Dermis microvascular lymphatic vessel endothelial cell (primary cell): ENCODE results near the gene CFAP57. TPM values are rescaled to one million over a fixed set of nuclear protein-coding genes. Genes with fewer than 3 reads are reported as not detected.
A peak's percentile ranks its signal among the peaks of the same experiment; 100 is the strongest.

Experiments used
- DNase-seq, 2 donors: peaks; one replicate each; pipeline versions ENCODE4 v3.0.0 to v3.0.0-alpha.2; 2010; ENCODE audit warnings: low read depth in 2 of 2
- total RNA-seq: library from RNA; depleted of rRNA; stranded (reverse); fragments of >200 nt; gene quantifications from 2 replicates; pipeline ENCODE4 v1.2.1, GENCODE V29; 2014

CFAP57 gene
- total RNA-seq, 1 donor from 2014 or later, result 0.26 TPM

DNA sequence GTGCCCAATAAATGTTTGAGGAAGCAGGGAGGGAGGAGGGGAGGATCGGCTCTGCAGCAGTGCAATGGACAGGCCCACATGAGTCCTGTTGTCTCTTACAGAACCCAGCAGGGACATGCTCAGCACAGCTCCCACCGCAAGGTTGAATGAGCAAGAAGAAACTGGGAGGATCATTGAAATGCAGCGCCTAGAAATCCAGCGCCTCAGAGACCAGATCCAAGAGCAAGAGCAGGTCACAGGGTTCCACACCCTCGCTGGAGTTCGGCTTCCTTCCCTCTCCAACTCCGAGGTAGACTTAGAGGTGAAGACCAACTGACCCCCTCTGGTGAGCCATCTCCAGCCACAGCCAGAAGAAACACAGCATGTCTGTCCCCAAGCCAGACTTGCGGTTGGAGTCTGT lies 81.7 kb downstream of the CFAP57 start:
- DNase-seq, result no peak

DNA sequence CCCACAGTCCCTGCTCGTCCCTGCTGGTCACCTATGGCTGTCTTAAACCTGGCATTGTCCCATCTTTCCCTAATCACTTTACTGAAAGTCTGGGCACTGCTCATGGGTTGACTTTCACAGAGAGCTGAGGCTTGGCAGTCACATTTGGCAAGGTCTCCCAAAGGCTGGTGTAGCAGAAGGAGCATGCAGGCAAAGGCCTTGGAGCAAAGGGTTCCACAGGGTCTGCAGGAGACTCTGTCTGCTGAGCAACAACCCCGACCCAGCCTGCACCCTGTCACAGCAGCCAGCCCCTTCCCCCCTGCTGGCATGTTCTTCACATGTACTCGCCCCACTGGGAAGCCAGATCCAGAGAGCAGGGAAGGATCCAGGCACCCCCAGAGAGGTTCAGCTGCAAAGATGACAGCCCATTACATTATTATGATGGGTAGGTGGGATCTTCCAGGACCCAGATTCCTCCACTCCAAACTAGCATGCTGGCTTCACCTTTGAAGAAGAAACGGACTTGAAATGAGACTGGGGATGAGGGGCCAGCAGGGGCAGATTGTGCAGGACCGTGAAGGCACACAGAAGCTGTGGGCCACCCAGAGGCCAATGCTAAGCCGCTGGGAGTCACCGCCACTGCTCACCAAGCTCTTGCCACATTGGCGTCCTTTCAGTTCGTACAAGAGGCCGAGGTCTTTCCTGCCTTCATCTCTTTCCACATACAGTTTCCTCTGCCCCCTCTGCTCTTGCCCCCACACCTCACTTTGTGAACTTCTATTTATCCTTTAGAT lies 83.5 kb downstream of the CFAP57 start:
- no peak for DNase-seq

DNA sequence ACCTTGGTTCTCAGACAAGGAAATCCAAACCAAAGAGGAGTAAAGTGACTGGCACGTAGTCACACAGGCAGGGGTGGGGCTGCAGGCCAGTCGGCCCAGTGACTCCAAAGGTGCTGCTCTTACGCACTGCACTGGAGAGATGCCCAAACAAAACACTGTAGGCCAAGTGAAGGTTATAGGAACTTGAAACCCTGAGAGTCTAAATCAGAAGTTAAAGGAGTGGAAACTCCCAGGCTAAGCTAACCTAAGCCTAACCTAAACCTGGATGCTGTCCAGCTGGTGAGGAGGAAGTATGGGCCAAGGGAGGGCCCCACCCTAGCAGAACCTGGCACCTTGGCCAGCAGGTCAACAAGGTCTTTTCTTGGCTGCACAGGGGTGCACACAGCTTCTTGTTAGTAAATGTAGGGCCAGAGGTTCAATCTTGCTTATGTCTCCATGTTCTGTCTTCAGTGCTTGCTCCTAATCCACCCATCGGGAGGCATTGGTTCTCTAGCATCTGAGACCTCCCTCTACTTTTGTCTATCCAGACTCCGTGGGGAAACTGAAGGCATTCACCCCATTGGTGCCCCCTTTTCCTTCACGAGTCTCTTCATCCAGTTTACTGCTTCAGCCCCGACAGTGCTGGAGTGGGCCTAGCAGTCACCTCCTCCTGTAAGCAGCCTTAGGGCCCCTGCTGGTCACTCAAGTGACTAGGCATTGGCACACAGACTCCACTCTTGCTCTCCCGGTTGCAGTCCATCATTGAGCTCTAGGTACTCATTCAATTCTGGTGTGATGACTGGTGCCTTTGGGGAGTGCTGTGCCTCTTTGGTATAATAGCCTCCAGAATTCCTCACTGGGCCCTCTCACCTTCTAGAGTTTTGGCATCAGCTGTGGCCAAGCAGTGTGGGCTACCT lies 84.8 kb downstream of the CFAP57 start:
- DNase-seq, result no peak

DNA sequence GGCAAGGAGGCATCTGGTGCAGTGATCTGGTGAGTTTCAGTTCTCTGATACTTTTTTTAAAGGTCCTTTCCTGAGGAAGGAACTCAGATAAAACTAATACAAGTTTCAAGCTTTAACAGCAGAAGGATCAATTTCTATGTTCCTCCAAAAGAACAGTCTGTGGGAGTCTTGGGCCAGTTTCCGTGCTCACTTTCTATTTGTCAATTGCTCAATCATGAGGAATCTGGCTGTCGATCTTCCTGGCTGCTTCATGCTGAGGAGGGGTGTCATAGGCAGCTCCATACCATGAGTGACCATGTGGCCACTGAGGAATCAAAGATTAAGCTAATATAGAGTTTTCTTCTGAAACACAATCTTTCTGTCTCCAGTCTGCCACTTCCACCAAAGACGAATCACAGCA lies 86.2 kb downstream of the CFAP57 start:
- DNase-seq, result no peak

DNA sequence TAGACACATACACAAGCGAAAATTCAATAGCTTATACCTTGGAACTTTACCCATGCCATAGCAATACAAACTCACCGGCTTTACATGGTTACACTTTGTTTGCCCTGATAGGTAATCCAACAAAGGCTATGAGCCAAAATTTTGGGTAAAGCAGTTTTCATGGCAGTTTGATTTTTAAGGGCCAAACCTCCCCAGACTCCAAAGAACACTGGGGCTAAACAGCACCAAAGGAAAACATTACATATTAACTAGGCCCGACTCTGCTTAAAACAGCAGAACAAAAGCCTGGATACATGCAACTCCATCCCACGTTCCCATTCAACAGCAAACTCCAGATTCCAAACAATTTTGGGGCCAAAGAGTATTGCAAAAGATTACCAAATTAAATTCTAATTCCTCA lies 93.3 kb downstream of the CFAP57 start:
- no peak for DNase-seq

DNA sequence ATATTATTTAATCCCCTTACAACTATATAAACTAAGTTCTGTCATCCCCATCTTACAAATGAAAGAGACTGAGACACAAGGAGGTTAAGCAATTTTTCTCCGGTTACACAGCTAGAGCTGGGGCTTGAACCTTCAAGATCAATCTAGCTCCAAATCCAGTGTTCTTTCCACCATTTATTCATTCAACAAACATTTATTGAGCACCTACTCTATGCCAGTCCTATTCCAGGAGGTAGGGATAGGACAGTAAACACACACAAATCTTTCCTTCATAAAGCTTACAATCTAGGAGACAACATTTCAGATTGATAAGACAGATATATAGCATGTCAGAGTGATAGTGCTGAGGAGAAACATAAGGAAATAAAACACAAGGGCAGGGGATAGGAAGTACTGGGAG lies 94.8 kb downstream of the CFAP57 start:
- no peak for DNase-seq

DNA sequence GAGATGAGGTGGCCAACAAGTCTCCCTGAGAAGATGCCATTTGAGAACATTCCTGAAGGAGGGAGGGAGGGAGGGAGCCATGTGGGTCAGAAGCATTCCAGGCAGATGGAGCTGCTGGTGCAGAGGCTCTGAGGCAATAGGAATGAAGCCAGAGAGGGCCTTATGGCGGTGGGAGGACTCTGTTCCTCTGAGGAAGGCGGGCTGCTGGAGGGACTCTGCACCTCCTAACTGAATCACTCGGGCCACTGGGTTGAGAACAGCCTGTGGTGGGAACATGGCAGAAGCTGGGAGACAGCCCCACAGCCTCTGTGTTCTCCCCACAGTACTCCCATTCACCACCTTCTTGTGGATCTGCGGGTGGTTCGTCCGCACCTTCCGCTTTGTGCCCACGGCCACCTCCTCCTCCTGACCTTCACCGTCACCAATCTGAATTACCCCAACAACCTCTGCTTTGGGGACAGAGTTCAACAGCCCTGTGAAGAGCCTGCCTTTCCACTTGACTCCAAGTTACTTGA lies 95.2 kb downstream of the CFAP57 start:
- no peak for DNase-seq

DNA sequence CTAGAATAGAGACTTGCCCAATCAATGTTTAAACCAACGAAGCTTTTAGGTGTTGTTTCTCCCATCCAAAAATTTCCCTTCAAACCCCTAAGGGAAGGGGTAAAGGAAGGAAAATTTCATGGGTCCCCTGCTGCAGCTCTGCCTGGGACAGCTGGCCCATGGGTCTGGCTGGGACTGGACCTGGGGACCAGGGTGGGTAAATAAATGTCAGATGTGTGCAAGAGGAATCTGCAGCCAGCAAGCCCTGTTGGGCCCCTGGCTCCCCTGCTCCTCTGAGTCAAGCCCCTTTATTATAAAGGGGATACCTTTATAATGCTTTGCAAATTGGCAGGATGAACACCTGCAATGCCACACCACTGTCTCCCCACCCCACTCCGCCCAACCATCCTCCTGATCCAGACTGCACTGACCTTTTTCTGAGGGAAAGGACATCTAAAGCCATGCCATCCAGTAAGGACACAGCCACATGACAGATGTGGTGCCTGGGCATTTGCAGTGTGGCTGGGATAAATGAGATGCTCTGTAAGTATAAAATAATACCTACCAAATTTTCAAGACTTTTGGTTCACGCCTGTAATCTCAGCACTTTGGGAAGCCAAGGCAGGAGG lies 95.8 kb downstream of the CFAP57 start:
- no peak for DNase-seq

DNA sequence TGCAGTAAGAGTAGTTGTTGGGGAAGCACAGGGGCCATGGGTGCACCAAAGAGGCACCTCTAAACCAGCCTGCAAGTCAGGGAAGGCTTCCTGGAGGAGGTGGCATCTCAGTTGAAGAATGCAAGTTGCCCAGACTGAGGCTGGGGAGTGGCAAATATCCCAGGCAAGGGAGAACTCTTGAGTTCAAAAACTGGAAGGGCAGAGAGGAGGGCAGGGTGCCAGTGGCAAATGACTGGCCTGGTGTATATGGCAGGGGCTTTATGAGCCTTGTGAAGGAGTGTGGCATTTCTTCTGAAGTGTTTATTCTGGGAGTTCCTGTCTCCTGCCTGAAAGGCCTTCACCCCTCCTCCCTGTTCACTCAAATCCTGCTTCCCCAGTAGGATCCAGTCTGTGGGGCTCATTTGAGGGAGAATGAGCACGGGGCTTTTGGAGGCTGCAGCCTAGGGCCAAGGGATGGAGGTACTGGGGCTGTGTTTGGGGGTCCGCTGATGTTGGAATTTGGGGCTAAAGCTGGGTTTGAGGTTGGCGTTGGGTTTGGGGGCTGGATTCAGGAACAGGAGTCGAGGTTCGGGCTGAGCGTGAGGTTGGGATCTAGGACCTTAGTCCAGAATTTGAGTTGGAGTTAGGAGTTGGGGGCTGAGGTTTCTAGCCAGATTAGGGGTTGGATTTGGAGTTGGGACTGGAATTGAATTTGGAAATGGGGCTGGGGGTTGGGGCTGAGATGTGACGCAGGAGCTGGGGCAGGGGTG lies 97.7 kb downstream of the CFAP57 start, which contains the start of gene TMEM125:
TMEM125 (plus strand) TSS at position 357 of the 749 bp plus-strand sequence. CDS start 2,740 bp downstream, outside the sequence.
- no peak for DNase-seq

DNA sequence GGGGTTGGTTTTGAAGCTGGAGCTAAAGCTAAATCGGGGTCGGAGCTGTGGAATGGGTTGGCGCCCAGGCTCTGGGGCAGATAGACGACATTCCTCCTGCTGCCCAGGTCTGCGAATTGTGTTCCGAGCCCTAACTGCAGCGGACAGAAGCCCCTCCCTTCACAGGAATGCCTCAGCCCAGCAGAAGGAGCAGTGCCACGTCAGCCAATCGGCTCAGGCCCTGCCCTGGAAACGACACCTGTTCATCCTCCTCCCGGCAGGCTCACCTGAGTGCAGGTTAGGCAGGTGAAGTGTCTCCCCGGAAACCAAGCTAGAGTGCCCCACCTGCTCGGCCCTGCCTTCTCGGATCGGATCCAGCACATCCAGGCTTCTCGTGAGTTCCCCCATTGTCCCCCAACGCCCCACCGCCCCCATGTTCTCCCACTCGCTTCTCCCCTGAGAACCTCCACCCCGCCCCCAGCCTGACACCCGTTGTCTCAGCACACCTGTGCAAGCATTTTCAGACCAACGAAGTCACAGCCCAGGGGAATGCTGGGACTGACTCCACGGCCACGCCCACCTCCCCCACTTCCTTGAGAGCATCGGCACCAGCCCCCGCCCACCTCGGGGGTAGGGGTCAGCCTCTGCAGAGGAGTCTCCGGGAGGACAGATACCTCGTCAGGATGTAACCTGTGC lies 98.4 kb downstream of the CFAP57 start:
- no peak for DNase-seq

DNA sequence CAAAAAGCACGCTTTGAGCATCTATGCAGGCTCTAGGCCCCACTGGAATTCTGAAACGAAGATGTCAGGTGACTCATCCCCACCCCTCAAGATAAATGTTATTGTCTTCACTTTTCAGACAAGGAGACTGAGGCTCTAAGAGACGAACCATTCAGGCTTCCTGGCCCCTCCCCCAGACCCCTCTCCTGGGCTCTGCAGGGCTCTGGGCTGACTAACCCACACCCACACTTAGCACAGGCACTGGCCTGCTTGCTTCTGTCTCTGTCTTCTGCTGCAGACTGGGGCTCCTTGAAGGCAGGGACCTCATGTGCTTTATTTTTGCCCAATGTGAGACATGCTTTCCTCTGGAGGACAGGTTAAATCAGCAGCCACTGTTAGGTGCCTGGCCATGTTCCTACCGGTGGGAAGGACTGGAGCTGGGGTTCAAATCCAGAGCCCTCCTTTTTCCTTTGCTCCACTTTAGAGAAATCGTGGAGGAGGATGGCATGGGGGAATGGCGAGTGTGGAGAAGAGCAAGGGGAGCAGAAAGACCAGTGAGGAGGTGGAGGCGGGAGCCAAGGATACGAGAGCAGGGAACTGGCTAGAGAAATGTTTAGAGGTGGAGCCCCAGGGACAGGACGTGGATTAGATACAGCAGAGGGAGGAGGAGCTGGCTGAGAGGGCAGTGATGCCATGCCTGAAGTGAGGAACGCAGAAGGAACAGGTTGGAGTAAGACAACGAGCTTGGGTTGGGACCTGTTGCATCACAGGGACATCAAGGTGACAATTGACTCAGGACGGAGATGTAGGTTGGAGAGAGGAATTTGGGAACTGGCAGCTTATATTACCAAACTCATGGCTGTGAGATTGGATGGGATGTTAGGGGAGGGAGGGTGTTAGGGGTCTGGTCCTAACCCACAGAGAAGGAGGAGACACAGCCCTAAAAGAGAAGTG lies 99.3 kb downstream of the CFAP57 start:
- no peak for DNase-seq

DNA sequence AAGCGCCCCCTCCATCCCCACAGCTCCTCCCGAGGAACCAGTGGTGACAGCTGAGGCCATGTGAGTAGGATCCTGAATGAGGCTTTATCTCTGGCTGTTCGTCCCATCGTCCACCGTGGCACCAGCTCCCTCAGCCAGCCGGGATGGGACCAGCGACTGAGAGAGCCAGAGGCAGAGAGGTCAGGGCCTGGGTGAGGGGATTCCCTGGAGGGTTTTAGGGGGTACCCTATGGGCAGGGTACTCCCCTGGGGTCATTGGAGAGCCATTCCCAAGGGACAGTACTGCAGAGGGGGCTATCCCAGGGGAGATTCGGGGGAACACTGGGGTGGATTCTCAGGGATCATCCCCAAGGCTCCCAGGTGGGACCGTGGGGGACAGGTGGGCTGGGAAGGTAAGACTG lies 100.0 kb downstream of the CFAP57 start:
- no peak for DNase-seq

DNA sequence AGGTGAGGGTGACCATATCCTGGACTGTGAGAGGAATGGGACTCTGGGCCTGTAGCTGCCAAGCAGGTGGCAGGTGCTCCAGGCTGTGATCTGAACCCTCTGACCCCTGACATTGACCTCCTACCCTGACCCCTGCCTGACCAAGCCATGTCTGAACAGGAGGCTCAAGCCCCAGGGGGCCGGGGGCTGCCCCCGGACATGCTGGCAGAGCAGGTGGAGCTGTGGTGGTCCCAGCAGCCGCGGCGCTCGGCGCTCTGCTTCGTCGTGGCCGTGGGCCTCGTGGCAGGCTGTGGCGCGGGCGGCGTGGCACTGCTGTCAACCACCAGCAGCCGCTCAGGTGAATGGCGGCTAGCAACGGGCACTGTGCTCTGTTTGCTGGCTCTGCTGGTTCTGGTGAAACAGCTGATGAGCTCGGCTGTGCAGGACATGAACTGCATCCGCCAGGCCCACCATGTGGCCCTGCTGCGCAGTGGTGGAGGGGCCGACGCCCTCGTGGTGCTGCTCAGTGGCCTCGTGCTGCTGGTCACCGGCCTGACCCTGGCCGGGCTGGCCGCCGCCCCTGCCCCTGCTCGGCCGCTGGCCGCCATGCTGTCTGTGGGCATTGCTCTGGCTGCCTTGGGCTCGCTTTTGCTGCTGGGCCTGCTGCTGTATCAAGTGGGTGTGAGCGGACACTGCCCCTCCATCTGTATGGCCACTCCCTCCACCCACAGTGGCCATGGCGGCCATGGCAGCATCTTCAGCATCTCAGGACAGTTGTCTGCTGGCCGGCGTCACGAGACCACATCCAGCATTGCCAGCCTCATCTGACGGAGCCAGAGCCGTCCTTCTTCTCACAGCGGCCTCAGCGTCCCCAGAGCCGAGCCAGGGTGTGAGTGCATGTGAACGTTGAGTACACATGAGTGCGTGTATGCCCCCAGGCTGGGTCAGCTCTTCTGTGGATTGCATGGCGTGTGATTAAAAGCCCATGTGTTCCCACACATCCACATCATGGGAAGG lies 100.7 kb downstream of the CFAP57 start:
- no peak for DNase-seq

DNA sequence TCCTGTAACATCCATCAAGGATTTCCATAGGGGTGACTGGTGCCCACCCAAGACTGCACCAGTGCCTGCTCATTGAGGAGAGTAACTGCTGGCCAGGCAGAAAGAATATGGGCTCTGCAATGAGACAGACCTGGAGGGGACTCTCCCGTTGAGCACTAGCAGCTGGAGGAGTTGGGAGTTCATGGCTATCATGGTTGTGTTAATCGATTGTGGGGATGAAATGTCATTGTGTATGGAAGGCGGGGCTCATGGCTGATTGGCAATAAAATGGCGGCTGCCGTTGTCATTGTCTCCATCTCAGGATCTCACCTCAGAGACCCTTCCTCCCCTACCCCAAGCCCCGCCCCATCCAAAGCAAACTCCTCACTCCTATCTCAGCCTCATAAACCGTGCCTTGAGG lies 101.6 kb downstream of the CFAP57 start:
- no peak for DNase-seq

DNA sequence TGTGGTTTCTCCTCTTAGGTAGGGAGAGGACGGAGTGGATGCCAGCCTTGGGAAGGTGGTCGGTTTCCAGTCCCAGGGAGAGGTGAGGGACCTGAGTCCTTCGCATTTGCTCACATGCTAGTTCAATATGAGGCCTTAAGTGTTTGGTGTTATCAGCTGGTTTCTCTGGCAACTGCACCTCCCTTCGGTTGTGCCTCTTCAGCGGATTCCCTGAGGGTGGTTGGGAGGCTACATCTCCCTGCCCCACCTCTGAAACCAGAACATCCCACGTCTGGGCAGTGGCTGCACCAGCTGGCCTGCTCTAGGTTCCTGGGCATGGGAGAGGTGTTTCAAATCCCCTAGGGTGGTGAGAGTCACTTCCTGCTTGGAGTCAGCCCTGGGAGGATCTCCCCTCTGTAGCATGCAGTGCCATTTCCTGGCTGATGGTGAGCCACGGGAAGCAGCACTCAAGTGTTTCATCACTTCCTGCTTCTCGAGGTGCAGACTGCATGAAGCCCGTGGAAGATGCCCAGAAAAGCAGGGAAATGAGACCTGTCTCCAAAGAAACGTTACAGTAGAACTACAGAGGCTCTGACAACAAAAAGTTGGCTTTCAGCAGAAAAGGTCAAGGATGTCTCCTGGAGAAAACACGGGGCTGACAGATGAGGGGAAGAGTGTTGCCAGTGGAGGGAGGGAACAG lies 102.1 kb downstream of the CFAP57 start:
- DNase-seq, result peak in 1 of 2 donors; percentile 70

DNA sequence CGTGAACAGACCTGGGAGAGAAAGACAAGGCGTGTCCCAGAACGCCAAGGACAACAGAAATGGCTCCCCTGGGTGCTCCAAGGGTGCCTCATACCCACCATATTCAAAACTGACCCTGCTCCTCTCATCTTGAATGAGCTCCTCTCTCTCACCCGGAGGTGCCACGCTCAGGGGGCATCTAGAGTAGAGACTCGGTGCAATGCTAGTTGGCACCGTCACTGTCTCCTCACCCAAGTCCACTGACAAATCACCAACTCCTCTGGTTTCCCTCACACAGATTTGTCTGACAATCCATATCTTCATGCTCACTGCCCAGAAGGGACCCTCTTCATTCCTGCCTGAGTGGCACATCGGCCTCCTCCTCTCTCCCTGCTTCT lies 102.7 kb downstream of the CFAP57 start:
- DNase-seq, result no peak

DNA sequence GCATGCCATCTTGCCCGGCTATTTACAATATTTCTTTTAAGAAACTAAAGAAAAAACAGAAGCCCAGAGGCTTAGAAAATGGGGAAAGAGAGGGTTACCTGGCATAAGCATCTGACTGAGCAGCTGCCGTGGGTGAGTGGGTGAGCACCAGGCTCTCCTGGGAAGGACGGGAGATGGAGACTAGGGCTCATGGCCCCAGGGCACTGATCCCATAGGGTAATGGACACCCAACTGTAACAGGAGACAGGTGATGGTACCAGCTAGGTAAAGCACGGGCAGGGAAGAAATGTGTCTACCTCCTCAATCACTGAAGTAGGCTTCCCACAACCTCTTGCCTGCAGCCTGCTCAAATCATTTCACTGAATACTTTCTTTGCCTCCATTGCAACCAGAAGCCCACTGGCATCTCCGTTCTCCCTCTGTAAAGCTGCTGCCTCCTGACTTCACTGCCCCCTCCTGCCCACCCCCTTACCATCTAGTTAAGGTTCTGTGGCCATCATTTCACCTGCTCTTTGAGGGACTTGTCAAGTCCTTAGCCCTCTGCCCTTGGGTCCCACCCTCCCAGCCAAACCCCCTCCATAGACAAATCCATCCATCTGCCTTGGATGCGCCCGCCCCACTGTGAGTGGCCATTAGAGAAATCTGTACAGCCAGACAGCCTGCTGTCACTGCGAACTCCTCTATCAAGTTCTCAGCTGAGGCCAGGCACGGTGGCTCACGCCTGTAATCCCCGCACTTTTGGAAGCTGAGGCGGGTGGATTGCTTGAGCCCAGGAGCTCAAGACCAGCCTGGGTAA lies 103.9 kb downstream of the CFAP57 start:
- DNase-seq, result no peak
